SHP77 treated with DMSO at 0.1 percent for 48 hours (cell line): ENCODE measurements around the gene MAGI2.
"Not testable (repeated sequence)": the region's sequence is repeated elsewhere in the genome, so short reads cannot be mapped to it uniquely, and the experiment has no call there.

ENCODE experiments used
- DNase-seq: peaks from one replicate; lab custom pipeline; 2025; lab: John Stamatoyannopoulos, UW

MAGI2 gene

DNA sequence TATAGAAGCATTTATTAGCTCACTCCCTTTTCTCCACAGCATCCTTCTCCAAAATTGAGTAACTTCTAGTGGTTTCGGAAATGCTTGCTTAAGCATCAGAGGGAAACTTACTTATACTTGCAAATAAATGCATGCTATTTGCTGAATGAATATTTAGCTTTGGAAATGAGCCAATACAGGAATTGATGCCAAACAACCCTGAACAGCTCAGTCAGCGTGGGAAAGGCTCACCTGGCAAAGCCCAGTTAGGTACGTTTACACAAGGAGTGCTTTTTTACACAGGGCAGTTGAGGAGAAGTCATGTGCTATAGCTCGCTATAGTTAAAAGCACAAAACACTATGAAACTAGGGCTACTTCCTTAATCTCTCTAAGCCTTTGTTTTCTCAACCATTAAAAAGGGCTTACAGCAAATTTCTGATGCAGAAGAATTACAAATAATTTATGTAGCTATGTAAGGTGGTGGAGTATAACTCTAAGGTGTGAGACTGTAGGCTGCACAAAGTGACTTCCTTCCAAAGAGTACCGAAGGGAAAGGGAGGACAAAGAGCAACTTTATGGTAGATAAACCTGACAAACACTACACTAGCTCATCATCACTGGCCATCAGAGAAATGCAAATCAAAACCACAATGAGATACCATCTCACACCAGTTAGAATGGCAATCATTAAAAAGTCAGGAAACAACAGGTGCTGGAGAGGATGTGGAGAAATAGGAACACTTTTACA is 1156.7 kb downstream of the MAGI2 start:
- no peak for DNase-seq

DNA sequence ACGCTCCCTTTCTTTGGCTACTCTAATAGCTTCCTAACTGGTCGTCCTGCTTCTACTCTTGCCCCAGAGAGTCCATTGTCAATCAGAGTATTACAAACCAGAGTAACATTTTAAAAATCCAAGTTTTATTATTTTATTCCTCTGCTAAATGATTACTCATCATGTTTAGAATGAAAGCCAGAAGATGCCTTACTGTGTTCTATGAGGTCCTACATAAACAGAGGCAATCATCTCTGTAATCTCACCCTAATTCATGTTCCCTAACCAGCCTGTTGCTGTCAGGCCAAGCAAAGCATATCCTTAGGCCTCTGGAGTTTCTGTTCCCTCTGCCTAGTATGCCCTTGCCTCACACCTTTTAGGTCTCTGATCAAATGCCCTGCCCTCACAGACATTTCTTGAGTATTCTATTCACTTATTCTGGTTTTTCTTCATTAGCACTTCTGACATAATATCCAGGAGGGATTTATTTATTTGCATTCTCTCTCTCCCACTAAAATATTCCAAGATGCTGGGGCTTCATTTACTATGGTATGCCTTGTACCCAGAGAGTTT is 1157.3 kb downstream of the MAGI2 start:
- no peak for DNase-seq

DNA sequence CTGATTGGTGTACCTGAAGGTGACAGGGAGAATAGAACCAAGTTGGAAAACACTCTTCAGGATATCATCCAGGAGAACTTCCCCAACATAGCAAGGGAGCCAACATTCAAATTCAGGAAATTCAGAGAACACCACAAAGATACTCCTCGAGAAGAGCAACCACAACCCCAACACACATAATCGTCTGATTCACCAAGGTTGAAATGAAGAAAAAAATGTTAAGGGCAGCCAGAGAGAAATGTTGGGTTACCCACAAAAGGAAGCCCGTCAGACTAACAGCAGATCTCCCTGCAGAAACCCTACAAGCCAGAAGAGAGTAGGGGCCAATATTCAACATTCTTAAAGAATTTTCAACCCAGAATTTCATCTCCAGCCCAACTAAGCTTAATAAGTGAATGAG is 1164.0 kb downstream of the MAGI2 start:
- DNase-seq = not testable (repeated sequence)

DNA sequence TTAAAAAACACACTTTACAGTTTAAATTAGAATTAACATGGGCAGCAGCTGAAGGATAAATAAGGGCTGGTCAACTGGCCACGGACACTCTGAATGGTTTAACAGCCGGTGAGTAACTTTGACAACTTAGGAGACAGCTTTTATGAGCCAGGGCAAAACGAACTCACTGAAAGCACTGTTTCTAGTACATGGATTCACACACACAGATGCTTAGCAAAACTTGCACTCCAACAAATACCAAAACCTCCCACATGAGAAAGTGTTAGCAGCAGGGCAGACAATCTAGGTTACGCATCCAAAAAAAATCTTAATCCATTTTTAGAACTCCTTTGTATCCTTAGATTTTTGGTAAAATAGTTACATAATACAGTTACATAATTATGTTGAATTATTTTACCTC is 1168.5 kb downstream of the MAGI2 start:
- DNase-seq = no peak

DNA sequence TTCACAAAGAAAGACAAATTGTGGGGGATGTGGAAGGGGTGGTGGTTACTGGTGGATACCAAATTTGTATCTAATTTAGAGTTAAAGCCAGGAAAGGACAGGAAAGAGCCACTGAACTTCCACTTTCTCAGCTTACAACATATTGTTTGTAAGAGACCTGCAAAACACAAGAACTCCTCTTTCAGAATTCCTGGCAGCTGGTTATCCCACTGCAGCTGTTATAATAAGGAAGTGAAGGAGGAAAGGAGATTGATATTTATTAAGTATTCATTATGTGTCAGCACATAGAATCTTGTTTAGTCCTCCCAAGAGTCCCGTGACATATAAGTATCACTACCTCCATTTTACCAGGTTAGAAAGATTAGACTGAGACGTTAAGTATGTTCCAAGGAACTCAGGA is 1173.2 kb downstream of the MAGI2 start:
- DNase-seq = no peak

DNA sequence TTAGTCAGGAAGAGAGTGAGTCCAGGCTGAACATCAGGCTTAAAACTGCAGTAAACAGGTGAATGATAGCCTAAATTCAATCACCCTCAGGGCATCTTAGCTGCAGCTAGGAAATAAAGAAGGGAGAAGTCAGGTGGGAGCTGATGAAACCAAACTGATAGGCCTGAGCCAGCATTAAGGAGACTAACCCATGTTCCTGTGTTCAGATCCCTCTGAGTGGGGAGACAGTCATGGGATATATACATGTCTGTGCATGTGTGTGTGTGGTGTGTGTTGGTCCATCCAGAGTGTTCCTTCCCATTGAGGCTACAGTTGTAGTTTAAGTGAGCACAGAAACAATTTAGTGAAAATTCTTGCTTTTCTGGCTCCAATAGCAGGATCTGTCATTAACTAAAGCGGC is 1174.0 kb downstream of the MAGI2 start:
- no peak for DNase-seq

DNA sequence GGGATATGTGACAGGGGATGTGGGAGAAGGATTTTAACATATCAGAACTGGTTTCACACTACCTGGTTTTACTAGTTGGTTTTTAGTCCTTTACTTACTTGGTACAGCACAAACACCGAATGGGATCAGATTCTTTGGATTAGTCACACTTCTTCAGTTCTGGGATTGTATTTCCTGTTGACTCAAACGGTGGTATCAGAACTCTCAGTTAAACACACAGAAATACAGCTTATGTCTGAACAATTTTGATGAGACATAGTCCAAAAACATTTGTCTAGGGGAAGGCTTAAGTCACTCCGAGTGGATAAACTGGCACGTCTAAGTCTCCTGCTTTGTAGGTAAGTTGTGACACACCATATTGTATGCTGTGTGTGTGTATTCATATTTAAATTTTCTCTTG is 1174.4 kb downstream of the MAGI2 start:
- no peak for DNase-seq

DNA sequence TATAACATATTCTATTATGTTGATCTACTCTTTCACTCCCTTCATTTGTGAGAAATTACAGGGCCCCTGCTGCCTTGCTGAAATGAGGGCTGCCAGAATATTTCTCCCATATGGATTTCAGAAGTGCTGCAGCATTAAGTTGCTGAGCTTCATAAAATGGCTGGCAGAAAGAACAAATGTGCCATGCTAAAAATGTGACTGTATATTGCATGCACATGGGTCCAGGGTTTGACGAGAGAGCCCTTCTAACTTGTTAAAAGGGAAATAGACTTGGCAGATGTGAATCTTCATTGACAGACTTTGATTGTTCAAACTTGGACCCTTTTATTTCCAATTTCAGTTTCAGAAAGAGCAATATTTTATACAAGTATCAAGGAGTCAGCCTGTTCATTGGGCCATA is 1186.3 kb downstream of the MAGI2 start:
- DNase-seq = no peak

DNA sequence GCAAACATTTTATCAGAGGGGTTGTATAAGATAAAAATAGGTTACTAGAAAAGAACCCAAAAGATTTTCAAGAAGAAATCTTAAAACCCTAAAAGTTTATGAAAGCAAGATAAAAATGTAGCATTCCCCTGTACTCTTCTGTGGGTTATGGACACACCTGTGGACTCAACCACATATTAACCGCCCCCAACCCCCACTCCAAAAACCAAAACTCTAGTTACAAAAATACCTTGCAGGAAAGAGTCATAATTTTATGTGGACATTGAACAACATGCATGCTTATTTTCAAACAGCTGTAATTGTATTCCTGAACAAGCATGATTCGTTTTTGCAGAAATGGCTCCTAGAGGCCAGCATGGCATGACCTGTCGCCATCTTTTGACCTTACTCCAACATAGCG is 1188.0 kb downstream of the MAGI2 start:
- DNase-seq = no peak

DNA sequence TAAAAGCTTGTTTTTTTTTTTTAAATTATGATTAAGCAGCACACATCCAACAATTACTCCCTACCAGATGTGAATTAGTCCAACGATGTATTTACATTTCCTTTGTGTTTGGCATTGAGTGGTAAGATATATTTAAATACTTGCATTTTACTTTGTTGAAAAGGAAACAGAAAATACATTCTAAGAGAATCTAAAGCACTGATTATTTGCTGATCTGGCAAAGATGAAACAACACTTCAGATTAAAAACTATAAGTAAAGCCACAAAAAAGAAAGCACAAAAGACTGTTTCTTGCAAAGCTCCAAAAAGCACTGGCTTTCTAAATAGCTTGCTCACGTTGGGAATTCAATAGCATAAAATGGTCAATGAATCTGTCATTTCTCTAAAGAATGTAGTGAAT is 1188.4 kb downstream of the MAGI2 start:
- DNase-seq = no peak

DNA sequence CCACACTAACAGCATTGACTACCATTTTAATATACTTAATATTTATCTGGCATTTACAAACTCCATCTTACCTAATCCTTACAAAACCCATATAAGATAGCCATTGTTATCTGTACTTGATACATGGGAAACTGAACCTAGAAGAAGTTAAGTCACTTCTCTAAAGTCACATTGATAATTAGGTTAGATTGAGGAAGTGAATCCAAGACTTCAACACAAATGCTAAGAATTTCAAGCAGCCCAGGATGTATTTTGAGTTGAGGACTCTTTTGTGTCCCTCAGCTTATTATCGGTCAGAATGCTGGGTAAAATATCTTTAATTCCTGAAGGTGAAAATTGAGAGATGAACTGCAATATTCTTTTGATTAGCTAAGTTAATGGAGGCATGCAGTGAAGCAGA is 1189.4 kb downstream of the MAGI2 start:
- no peak for DNase-seq

DNA sequence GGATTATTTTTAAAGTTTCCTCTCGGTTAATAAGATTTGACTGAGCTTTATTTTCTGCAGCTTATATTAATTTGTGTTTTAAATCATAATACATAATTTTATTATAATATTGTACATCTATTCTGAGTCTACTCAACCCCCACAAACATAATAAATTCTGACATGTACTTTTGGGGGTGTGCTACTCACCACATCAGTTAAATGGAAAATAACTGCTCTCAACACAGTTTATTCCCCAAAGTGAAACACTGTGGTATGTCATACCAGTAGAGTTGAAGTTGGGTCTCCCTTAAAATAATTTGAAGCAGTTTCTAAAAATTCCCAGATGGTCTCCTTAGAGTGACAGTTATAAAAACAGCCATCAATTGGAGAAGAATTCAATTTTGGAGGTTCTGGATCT is 1191.7 kb downstream of the MAGI2 start:
- no peak for DNase-seq

DNA sequence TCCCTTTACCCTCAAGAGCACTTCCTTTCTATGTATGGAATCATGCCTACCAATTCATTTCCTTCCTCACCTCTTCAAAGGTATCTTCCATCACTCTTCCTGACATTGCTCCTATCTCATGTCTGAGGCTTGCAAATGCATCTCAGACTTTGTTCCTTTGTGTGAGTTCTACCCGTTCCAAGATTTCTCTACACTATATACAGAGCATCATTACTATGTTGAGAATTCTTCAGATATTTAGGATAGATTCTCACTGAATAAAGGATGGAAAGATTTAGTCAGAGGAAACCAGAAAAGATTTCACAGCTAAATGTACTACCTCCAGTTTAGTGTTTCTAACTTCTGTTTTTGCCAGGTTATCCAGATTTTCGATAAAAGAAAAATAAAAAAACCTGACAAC is 1192.2 kb downstream of the MAGI2 start:
- DNase-seq = no peak

DNA sequence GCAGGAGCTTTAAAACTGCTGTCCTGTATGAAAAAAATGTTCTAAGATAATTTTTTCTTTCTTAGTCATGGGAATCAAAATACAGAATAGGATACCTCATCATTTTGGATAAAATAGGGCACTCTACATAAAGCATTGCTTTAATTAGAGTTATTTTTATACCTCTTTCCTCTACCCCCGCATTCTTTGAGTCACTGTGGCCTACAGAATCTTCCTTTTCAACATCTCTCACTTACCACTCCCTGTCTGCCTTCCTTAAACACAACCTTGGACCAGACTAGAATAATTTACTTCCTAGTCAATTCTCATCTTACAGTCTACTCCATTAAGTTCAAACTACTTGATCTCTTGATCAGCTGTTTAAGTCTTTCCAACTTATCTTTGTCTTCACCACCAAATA is 1192.6 kb downstream of the MAGI2 start:
- DNase-seq = no peak

DNA sequence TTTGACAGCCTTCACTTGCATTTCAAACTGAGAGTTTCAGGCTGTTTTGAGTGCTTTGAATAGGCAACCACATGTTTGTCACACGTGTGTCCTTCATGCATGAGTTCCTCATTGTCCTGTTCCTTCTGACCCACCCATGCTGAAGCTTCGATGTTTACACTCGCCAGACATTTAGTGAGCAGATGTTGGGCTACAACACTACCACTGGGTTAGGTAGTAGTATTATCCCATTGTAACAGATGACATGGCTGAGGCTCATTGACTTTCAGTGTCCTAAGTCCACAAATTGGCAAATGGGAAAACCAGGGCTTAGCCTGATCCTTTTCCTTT is 1198.8 kb downstream of the MAGI2 start:
- DNase-seq = no peak

DNA sequence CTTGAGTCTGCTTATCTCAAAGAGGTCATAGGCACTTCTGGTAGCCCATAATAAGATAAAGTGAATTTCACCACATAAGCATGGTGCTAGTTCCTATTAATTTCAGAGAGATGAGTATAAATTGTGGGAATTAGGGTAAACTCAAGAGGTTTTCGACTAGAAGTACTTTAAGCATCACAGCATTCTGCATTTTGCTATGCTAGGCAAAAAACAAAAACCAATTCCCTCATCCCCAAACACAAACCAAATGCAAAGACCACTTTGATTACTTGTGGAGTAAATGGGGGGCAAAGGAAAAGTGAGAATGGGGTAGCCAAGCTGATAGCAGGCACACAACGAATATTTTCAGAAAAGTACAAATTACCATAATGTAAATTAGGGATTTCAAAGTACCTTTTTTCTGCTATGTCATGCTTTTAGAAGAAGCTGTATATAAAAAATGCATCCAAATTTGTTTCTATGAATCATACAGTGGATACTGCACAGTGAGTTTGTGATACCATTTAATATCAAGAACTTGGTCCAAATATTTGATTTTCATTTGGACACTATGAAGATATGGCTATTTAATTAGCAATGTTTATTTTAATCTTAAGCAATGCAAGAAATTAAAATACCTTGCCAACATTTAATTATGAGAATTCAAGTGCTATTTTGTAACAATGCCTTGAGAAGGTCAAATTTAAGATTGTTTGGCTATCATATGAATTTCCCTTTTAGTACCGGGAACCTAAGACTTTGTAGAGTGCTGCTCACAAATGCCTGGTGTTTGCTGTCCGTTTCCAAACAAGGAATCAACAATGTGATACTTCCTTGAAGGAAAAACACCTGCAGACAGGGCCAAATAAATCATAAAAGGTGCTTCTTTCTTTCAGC is 1199.4 kb downstream of the MAGI2 start:
- no peak for DNase-seq

DNA sequence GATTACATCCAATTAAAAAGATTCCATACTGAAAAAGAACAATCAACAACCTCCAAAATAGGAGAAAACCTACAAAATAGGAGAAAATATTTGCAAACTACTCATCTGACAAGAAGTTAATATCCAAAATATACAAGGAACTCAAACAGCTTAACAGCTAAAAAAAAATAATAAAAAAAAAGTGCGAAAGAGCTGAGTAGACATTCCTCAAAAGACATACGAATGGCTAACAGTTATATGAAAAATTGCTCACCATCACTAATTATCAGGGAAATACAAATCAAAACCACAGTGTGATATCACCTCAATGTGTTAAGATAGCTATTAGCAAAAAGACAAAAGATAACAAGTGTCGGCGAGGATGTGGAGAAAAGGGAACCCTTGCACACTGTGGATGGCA is 1204.6 kb downstream of the MAGI2 start:
- no peak for DNase-seq

DNA sequence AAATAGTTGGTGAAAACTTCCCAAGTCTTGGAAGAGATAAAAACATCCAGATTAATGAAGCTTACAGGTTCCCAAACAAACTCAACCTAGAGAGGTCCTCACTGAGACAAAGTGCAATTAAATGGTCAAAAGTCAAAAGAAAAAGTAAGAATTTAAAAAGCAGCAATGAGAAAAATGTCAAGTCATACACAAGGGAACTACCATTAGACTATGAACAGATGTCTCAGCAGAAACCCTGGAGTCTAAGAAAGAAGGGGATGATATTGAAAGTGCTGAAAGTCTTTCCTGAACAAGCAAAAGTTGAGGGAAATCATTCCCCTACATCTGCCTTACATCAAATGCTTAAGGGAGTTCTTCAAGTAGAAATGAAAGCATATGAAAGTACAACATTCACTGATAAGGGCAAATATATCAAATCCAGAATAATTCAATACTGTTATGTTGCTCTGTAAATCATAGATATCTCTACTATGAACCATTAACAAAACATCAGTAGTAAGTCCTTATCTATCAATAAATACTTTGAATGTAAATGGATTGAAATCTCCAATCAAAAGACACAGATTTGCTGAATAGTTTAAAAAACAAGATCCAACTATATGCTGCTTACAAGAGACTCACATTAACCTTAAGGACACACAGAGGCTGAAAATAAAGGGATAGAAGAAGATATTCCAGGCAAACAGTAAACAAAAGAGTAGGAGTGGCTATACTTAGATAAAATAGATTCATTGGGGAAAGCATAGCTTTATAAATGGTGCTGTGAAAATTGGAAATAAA is 1205.4 kb downstream of the MAGI2 start:
- DNase-seq = no peak

DNA sequence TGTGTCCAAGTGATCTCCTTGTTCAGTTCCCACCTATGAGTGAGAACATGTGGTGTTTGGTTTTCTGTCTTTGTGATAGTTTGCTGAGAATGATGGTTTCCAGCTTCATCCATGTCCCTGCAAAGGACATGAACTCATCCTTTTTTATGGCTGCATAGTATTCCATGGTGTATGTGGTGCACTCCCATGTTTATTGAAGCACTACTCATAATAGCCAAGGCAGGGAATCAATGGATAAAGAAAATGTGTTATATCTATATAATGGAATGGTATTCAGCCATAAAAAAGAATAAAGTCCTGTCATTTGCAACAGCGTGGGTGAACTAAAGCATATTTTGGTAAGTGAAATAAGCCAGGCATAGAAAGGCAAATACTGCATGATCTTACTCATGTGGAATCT is 1213.3 kb downstream of the MAGI2 start:
- not testable (repeated sequence) for DNase-seq

DNA sequence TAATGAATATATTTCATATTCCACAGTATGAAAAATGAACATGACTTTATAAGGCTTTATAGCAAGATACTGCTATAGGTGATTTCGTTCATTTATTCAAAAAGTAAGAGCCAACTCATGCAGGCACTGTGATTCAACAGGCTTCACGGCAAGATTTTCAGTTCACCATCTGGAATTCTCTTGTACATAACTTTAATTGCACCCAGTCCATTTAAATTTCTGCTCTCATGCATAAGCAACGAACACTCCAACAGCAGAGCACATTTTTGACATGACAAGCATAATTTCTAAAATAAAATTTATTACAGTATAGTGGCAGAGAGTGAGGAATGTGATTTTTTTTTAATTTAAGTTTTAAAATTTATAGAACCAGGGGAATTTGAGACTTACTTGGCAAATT is 1218.8 kb downstream of the MAGI2 start:
- no peak for DNase-seq

DNA sequence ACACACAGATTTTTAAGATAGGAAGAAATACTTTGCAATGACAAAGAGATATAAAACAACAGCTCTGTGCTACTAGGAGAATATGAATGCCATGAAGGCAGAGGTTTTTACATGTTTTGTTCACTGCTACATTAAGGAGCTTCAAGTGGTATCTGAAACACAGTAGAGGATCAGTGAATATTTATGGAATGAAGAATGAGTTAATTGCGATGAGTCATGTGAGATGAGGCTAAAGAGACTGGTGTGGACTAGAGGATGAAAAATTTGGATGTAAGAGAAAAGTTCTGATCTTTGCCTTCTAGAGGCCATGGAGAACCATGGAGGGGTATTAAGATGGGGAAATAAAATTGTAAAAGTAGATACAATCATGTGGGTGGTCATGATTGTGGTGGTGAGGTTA is 1220.7 kb downstream of the MAGI2 start:
- no peak for DNase-seq

DNA sequence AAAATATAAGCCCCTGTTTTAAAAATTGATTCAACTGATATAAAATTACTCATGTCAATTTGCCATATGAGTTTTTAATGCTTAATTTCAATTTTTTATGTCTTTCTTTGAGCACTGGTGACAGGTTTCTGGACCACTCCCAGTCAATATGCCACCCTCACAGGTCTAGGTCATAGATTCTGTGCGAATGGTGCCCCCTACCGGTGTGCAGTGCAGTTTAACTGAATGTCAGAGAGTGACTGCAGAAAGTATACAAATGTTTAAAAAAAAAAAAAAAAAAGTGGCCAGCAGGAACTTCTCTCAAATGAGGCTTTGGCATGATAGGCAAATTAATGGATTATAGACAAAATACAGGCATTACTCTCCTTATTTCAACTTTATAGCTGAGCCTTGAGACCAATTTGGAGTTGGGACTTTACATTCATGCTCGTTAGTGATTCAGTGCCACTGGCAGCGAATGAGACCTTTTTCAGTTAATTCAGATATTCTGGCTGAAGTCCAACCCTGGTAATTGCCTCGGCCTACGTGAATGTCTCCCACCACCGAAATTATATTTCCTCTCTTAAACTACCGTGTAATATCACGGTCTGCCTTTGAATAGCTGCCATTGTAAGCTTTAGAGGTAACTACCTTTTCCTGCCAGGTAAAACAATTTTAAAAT is 1227.3 kb downstream of the MAGI2 start:
- DNase-seq = no peak
